ENCODE data around the gene ARRDC1. TPM values are rescaled to one million over a fixed set of nuclear protein-coding genes. Genes with fewer than 3 reads are reported as not detected.

ARRDC1 gene
- total RNA-seq, 2 donors from 2014 or later, result 14.9 to 18.0 TPM

- DNase-seq (ENCODE audit: low spot score), result no peak
- intact Hi-C loops (cut with DNase I), result no loop called here
These were observed 52.1 kb downstream of the ARRDC1 start for GRCh38 chr9:137657606-137658005.

GRCh38 chr9:137658781-137659180 is 53.3 kb downstream of the ARRDC1 start:
- intact Hi-C loops (cut with DNase I), result no loop called here
- no peak for DNase-seq (ENCODE audit: low spot score)

GRCh38 chr9:137660144-137660543 is 54.7 kb downstream of the ARRDC1 start:
- no peak for DNase-seq (ENCODE audit: low spot score)

GRCh38 chr9:137663584-137663983 is 58.1 kb downstream of the ARRDC1 start:
- no peak for DNase-seq (ENCODE audit: low spot score)
- intact Hi-C loops (cut with DNase I), result loop anchor here in 1 of 2 donors (5.0 kb wide), 1 partner anchor 336 kb away; no protein-coding TSS in a partner anchor

More at GRCh38 chr9:137660144-137660543, 54.7 kb downstream of the ARRDC1 start:
- intact Hi-C loops (cut with DNase I), result loop anchor here in 1 of 2 donors (5.0 kb wide), 1 partner anchor 333 kb away; no protein-coding TSS in a partner anchor

GRCh38 chr9:137664676-137665075 is 59.2 kb downstream of the ARRDC1 start:
- intact Hi-C loops (cut with DNase I), result loop anchor here in 1 of 2 donors (5.0 kb wide), 1 partner anchor 337 kb away; no protein-coding TSS in a partner anchor
- DNase-seq (ENCODE audit: low spot score), result no peak

Other genes with a start within 250 kb of the ARRDC1 start
- 10 to 100 TPM; 13.9 to 14.6 TPM for gene EXD3, start 182.5 kb upstream of the ARRDC1 start, total RNA-seq
- 1 to 10 TPM; 2.0 to 2.7 TPM for gene NOXA1, start 182.3 kb upstream of the ARRDC1 start, total RNA-seq
- not detected for gene ENTPD8, start 164.3 kb upstream of the ARRDC1 start, total RNA-seq
- gene NSMF, start 146.4 kb upstream of the ARRDC1 start, total RNA-seq, result 10 to 100 TPM; 47.6 to 55.5 TPM
- 1 to 10 TPM; 3.2 to 4.6 TPM for gene PNPLA7, start 55.3 kb upstream of the ARRDC1 start, total RNA-seq
- gene MRPL41, start 53.8 kb upstream of the ARRDC1 start, total RNA-seq, result 10 to 100 TPM; 24.4 to 27.3 TPM
- 10 to 100 TPM; 15.9 to 17.7 TPM for gene DPH7, start 26.8 kb upstream of the ARRDC1 start, total RNA-seq
- 10 to 100 TPM in 1 of 2 donors, 1 to 10 TPM in 1; 9.1 to 11.0 TPM for gene ZMYND19, start 15.2 kb upstream of the ARRDC1 start, total RNA-seq
- 10 to 100 TPM; 56.2 to 59.6 TPM for gene EHMT1, start 13.3 kb downstream of the ARRDC1 start, total RNA-seq